ENCODE data around the gene DCLK1.

DNA sequence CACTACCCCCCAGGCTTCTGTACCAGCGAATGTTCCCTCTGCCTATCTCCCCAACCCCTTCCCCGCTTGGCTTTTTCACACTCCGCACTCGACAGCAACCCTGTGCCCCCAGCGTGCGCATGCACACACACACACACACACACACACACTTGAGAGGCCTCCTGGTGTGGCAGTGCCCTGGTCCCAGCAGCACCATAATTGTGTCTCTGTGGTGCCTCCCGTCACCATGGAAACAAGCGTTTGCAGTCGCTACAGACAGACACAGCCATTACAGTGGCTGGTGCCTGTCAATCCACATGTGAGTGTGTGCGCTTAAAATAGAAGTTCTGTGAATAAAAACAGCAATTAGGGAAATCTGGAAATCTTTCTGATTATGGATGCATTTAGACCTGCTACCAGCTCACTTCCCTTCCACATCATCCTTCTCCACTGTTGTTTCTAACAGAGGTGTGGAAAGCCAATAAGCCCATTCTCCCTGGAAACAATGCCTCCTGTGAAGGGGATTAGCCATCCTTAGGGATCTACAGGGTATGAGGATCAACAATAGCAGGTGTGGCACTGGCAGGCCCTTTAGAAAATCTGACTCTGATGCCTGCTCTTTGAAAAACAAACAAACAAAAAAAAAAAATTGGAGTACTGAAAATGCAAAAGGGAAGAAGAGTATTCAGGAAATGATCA lies 146.3 kb downstream of the DCLK1 start:
- TF ChIP-seq, protein P1, sequence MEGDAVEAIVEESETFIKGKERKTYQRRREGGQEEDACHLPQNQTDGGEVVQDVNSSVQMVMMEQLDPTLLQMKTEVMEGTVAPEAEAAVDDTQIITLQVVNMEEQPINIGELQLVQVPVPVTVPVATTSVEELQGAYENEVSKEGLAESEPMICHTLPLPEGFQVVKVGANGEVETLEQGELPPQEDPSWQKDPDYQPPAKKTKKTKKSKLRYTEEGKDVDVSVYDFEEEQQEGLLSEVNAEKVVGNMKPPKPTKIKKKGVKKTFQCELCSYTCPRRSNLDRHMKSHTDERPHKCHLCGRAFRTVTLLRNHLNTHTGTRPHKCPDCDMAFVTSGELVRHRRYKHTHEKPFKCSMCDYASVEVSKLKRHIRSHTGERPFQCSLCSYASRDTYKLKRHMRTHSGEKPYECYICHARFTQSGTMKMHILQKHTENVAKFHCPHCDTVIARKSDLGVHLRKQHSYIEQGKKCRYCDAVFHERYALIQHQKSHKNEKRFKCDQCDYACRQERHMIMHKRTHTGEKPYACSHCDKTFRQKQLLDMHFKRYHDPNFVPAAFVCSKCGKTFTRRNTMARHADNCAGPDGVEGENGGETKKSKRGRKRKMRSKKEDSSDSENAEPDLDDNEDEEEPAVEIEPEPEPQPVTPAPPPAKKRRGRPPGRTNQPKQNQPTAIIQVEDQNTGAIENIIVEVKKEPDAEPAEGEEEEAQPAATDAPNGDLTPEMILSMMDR (IDR thresholded peaks at IDR 0.05) = no peak
- TF ChIP-seq EP300 (IDR thresholded peaks at IDR 0.05; ENCODE audit: low read depth) (no peak), POLR2AphosphoS5 (IDR thresholded peaks at IDR 0.05) (no peak), POLR2A (IDR thresholded peaks at IDR 0.05) (no peak)
